Esophagus muscularis mucosa (tissue), 4 donors: ENCODE data around the gene CRYGN. TPM values are rescaled to one million over a fixed set of nuclear protein-coding genes. Genes with fewer than 3 reads are reported as not detected.

Experiments
- DNase-seq: peaks from one replicate; pipeline ENCODE4 v3.0.0-alpha.2; 2017; ENCODE audit errors: extremely low spot score
- H3K27ac ChIP-seq, 4 donors: fragments of 200-600 bp; sonication (generic); replicated peaks in 1 of 4; 1 replicate in 3 of 4; 2 replicates in 1 of 4; pipeline ENCODE4 v1.5.1; 2016 to 2019; ENCODE audit warnings: mild to moderate bottlenecking in 1 of 4
- H3K27me3 ChIP-seq, 4 donors: fragments of 200-600 bp; sonication (generic); one replicate each; pipeline versions ENCODE4 v1.5.1 to v1.6.0; 2016 to 2019
- H3K36me3 ChIP-seq, 4 donors: fragments of 200-600 bp; sonication (generic); one replicate each; pipeline ENCODE4 v1.5.1; 2016 to 2019
- H3K4me1 ChIP-seq, 4 donors: fragments of 200-600 bp; sonication (generic); one replicate each; pipeline ENCODE4 v1.5.1; 2016 to 2019
- H3K4me3 ChIP-seq, 4 donors: fragments of 200-600 bp; sonication (generic); 1 replicate in 2 of 4; 2 replicates in 2 of 4; pipeline ENCODE4 v1.5.1; 2016 to 2019; ENCODE audit warnings: mild to moderate bottlenecking in 4 of 4, moderate library complexity in 1 of 4
- H3K9me3 ChIP-seq, 4 donors: fragments of 200-600 bp; sonication (generic); 1 replicate in 3 of 4; 2 replicates in 1 of 4; pipeline ENCODE4 v1.5.1; 2016 to 2019
- CTCF ChIP-seq, 3 experiments: fragments of 200-600 bp in 2 of 3; fragments of 450-650 bp in 1 of 3; sonication (generic) in 2 of 3; IDR thresholded peaks; one replicate each; pipeline ENCODE4 v1.5.1; 2017 to 2019; ENCODE audit warnings: antibody characterized with exemption in 3 of 3, mild to moderate bottlenecking in 2 of 3, moderate library complexity in 1 of 3
- EP300 ChIP-seq: sonication (generic); formaldehyde crosslinking; IDR thresholded peaks from one replicate; pipeline ENCODE4 v1.6.1; 2017; ENCODE audit warnings: antibody characterized with exemption
- POLR2A ChIP-seq: fragments of 450-650 bp; IDR thresholded peaks from one replicate; pipeline ENCODE4 v1.6.1; 2017; ENCODE audit warnings: antibody characterized with exemption, moderate library complexity, mild to moderate bottlenecking, low read depth
- POLR2AphosphoS5 ChIP-seq, 2 donors: sonication (generic); formaldehyde crosslinking; IDR thresholded peaks; one replicate each; pipeline ENCODE4 v1.6.1; 2017; ENCODE audit warnings: antibody characterized with exemption in 2 of 2
- WGBS: methylation state at CpG from one replicate; pipeline ENCODE4 v1.1.5; 2018; 5-methylcytosine and 5-hydroxymethylcytosine counted together
- intact Hi-C: fragments of 100-400 bp; cut with DNase I; formaldehyde crosslinking; loops from one replicate; pipeline ENCODE4 v1.15.1; 2023
- total RNA-seq, 4 donors: library from RNA; depleted of rRNA; stranded (reverse); fragments of >200 nt; gene quantifications; one replicate each; pipeline versions ENCODE4 v1.1.0 to v1.2.1, GENCODE V29; 2016

Gene CRYGN
- total RNA-seq, 4 donors from 2014 or later, result under 0.01 to 1.3 (median 0.25) TPM

- DNase-seq, result no peak
- Histone ChIP-seq H3K27ac (peak overlapping the region; percentile 52 to 75 (median 65)), H3K4me3 (peak overlapping the region; percentile 51 to 68 (median 54)), H3K36me3 (no peaks in the 10 kb centered on the region), H3K4me1 (peaks cover 12 to 23% (median 22%) of the 10 kb centered on the region in 4 donors), H3K27me3 (peaks cover 17 to 59% (median 22%) of the 10 kb centered on the region in 4 donors), H3K9me3 (no peaks in the 10 kb centered on the region)
- WGBS, result 58% methylated on average over 24 of the region's 55 CpGs
- intact Hi-C loops, result no loop called here
- TF ChIP-seq CTCF (IDR thresholded peaks at IDR 0.05) (no peak), EP300 (no peak)
Measured at GRCh38 chr7:151410405-151411390, 29.2 kb downstream of the CRYGN start.

GRCh38 chr7:151409667-151410404 is 30.1 kb downstream of the CRYGN start, which contains the start of gene WDR86:
WDR86 (minus strand) TSS chr7:151410038; CDS start chr7:151409589, 449 bp downstream.
- Histone ChIP-seq H3K4me3 (peak within 1 kb of the TSS; percentile 51 to 68 (median 54)), H3K36me3 (no peaks in the 10 kb centered on the region), H3K9me3 (no peaks in the 10 kb centered on the region), H3K27ac (peak within 1 kb of the TSS; percentile 52 to 75 (median 65)), H3K4me1 (peaks cover 12 to 26% (median 24%) of the 10 kb centered on the region in 4 donors), H3K27me3 (peaks cover 17 to 68% (median 22%) of the 10 kb centered on the region in 4 donors)
- TF ChIP-seq CTCF (IDR thresholded peaks at IDR 0.05), result no peak
- TF ChIP-seq POLR2A, result no peak
- TF ChIP-seq EP300, result no peak
- no peak for TF ChIP-seq POLR2AphosphoS5 (IDR thresholded peaks at IDR 0.05)
- no peak for DNase-seq
- 0% methylated on average over 6 of the region's 75 CpGs for WGBS
- intact Hi-C loops, result no loop called here

GRCh38 chr7:151408839-151409666 is 30.9 kb downstream of the CRYGN start:
- H3K27ac ChIP-seq, result peak overlapping the region; percentile 52 to 75 (median 65)
- DNase-seq, result no peak
- intact Hi-C loops, result no loop called here
- no peaks in the 10 kb centered on the region for H3K36me3 ChIP-seq
- peak in 1 of 2 donors; percentile 58 for TF ChIP-seq POLR2AphosphoS5 (IDR thresholded peaks at IDR 0.05)
- no peak for TF ChIP-seq CTCF (IDR thresholded peaks at IDR 0.05)
- WGBS, result 66% methylated on average over 10 of the region's 61 CpGs
- no peaks in the 10 kb centered on the region for H3K9me3 ChIP-seq
- peaks cover 12 to 33% (median 25%) of the 10 kb centered on the region in 4 donors for H3K4me1 ChIP-seq
- H3K27me3 ChIP-seq, result peaks cover 17 to 68% (median 22%) of the 10 kb centered on the region in 4 donors
- H3K4me3 ChIP-seq, result peak overlapping the region; percentile 51 to 68 (median 54)

- Histone ChIP-seq H3K36me3 (no peaks in the 10 kb centered on the region), H3K27me3 (peaks cover 17 to 68% (median 22%) of the 10 kb centered on the region in 4 donors), H3K27ac (peak overlapping the region; percentile 34 to 75 (median 54)), H3K4me3 (peak overlapping the region; percentile 51 to 68 (median 54)), H3K4me1 (peaks cover 15 to 38% (median 30%) of the 10 kb centered on the region in 4 donors), H3K9me3 (no peaks in the 10 kb centered on the region)
- intact Hi-C loops, result no loop called here
- DNase-seq, result no peak
- no peak for TF ChIP-seq EP300
- no peak for TF ChIP-seq POLR2A
- TF ChIP-seq CTCF (IDR thresholded peaks at IDR 0.05), result no peak
- TF ChIP-seq POLR2AphosphoS5 (IDR thresholded peaks at IDR 0.05), result no peak
- 86% methylated on average over 7 of the region's 7 CpGs for WGBS
Measured at GRCh38 chr7:151408498-151408838, 31.5 kb downstream of the CRYGN start.
